SHP77 (cell line): Measurements from ENCODE around the gene SULF2.

Experiments used
- DNase-seq, 2 experiments: peaks; one replicate each; lab custom pipeline; 2025; lab: John Stamatoyannopoulos, UW

SULF2 gene

DNA sequence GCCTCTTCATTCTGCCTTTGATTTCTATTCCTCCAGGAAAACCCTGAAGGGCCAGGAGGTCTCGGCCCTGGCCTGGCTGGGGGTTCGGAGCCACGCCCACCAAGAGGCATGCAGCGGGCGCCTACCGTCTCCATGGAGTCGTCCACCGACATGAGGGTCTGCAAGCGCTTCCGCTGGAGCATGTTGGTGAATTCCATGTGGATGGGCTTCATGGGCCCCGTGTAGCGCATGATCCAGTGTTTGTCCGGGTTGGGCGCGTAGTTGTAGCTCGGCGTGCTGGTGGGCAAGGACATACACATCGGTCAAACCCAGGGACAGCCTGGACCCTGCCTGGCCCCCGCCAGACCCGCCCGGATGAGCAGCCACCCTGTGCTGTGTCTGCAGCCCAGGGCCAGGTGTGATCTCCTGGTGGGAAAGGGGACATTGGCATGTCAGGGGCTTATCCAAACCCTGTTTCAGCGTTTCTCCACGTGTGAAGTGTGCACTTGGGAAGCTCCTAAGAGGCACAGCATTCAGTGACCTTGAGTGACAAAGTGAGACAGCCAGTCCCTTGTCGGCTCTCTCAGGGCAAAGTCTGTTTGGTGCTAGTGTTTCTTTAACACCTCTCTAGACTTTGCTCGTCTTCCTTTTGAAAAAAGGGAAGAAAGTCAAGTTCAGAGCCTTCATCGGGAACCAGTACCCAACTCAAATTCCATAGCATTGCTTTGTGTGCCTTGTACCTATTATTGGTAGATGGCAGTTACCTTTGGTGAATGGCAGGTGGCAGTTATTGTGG, 100.8 kb downstream of the SULF2 start:
- DNase-seq = no peak

DNA sequence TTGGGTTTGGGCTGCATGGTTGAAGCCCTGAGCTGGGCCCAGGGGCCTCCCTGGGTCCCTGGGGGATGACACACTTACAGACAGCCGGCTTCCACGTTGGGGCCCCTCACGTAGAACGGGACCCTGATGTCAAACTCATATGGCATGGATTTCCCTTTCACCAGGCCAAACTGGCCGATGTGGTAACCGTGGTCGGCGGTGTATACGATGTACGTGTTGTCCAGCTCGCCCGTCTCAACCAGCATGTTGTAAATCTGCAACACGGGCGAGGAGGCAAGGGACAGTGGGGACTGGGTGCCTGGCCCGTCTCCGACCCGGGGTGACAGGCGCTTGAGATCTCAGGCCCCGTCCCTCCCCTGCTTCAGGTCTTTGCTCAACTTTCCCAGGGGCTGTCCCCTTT, 102.4 kb downstream of the SULF2 start:
- no peak for DNase-seq

DNA sequence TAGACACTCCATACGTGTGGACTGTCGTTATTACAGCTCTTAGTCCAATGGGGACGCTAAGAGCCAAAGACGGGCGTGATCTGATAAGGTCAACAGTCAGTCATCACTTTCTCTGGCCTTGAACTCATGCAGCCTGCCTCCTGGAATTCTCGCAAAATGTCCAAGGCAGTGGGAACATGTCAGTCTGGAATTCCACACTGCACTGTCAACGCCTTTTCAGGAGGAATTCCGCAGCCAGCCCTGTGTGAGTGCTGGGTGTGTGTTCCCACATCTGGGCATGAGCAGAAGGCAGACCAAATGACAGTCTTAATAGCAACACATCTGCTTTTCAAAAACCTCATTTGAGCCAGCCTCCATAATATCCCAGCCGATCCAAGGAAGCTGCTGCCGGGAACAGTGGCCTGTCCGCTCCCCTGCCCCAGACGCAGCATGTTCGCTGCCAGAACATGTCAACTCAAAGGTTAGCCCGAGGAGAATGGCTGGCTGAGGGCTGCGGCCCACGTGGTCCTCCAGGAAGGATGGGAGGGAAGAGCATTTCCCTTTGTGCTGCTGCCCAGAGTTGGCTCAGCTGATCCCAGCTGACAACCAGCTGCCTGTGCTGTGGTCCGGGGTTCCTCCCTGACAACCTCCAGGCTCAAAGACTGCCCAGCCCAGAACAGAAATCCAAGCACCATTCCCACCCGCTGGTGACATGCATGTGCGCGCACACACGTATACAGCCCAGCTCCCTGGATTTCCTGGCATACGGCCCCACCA, 103.1 kb downstream of the SULF2 start:
- no peak for DNase-seq

DNA sequence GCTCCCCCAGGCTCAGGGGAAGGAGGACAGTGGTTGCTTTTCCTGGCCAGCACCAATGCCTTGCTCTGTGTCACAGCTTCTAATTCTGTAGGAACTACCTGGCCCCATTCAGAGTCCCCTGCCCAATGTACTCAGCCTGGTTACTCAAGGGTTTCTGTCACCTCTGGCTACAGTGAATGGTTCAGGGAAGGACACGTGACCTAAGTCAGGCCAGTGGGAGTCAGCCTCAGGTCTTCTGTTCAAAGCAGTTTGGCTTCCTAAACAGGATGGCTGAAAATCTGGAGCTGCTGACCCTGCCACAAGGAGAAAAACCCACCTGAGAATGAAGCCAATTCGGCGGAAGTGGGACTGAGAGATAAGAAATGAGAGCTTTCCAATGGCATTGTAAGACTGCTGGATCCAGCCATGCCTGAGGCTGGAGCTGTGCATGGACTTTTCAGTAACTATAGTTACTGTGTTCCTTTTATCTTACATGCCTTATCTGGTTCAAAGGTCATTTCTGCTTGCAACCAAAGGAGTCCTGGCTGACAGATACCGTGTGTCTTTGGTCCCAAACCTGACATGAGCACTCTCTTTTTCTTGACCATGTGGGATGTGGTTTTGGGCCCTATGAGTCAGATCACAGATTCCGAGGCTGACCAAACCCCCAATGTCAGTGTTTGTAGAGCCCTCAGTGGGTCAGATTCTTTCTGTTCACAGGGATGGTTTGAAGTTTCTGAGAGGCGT, 104.3 kb downstream of the SULF2 start:
- DNase-seq = no peak

DNA sequence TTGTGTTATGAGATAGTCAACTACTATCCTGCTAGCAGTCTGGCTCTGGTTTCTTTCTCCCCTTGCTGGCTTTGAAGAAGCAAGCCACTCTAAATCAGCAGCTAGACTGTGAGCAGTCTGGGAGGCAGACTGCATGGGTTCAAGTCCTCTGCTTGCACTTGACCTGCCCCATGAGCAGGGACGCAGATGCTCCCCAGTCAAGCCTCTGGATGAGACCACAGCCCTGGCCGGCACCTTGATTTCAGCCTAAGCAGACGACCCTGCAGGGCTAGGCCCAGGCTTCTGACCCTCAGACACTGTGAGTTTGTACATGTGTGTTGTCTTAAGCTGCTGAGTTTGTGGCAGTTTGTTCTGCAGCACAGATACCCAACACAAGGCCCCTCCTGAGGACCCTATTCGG, 105.8 kb downstream of the SULF2 start:
- no peak for DNase-seq

DNA sequence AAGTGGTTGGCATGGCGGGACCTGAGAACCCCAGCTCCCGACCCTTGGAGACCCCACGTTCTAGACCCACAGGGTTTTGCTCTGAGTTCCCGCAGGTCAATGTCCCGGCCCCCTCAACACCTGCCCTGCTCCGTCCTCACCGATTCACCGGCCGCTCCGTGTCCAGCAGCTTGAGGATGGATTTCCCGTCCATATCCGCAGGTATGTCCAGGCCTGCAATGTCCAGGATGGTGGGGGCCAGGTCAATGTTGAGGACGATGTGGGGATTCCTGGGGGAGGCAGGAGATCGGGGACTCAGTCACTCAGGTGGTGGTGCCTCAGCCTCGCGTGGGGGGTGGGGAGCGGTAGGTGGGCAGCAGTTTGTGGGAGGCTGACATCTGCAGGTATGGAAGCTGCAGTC, 106.7 kb downstream of the SULF2 start:
- DNase-seq = no peak

DNA sequence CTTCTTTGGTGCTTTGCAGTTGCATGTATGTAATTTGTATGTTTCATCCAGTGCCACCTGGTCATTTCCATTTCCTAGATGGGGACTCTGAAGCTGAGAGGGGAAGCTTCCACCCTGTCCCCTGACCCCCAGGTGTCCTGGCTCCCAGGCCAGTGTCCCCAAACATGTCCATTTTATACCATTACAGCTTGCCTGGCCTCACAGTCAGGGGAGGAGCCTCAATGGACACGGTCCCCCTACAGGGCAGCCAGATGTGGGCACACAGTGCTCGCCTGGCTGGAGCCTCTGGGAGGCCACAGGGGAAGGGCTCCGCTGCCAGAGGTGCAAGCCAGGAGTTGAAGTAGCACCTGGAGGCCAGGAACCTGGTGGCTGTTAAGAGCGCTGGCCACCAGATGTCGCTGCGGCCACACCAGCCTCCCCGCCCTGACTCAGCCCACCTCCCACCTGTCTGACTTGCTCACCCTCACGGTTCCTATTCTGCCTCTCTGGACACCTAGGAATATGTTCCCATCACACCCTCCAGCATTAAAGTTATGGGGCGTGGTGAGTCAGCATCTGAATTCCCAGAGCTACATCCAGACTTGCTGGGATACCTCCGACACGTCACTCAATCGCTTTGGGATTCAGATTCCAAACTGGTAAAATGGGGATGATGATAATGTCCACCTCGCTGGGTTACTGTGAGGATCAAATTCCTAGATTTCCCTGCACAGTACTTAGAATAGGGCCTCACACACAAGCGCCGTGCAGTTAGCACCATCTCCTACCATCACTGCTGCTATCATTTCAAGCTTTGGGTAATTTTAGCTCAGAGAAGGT, 107.4 kb downstream of the SULF2 start:
- DNase-seq = peak; percentile 39 to 41

DNA sequence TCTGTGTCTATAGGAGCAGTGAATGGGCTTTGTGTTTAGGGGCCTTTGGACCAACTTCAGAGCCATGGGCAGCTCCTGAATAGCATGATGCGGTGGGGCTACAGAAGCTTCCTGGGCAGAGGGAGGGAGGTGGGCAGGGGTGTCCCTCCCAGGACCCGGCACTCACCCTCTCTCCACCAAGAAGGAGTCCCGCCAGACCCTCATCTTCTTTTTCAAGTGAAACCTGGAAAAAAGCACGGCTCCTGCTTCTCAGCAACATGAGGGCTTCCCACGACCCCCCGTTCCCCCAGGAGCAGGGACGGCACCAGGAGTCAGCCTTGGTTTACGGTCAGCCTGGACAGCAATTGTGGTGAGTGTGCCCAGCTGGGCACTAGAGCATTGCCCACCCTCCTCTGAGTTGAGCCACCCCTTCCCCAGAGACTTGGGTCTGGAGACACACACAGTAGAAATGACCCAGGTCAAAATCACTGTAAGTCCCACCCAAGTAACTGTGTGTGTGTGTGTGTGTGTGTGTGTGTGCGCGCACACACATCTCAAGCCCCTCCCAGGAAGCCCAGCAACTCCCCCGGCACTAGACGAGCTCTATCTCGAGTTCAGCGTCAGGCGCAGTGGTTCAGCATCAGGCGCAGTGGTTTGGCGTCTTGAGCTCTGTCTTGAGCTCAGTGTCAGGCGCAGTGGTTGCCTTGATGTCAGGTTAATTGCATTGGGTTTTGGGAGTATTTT, 108.2 kb downstream of the SULF2 start:
- no peak for DNase-seq

DNA sequence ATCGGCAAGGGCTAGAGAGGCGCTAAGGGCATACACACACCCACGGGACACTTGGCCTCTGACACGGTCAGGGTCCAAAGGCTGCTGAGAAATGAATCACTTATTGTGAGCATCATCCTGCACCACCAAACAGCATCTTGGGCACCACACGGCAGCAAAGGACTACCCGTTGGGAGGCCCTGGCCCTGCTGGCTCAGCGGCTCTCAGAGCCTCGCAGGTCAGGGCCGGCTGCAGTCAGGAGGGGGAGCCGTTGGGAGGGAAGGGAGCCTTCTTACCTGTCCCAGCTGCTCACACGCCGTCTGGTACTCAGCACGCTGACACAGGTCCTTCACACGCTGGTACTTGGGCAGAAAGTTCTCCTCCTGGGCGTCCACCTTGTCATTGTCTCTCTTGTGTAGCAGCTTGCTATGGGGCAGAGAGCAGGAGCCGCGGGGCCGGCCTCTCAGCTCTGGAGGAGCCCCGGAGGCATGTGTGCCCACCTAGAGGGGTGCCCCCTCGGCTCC, 109.0 kb downstream of the SULF2 start:
- no peak for DNase-seq

DNA sequence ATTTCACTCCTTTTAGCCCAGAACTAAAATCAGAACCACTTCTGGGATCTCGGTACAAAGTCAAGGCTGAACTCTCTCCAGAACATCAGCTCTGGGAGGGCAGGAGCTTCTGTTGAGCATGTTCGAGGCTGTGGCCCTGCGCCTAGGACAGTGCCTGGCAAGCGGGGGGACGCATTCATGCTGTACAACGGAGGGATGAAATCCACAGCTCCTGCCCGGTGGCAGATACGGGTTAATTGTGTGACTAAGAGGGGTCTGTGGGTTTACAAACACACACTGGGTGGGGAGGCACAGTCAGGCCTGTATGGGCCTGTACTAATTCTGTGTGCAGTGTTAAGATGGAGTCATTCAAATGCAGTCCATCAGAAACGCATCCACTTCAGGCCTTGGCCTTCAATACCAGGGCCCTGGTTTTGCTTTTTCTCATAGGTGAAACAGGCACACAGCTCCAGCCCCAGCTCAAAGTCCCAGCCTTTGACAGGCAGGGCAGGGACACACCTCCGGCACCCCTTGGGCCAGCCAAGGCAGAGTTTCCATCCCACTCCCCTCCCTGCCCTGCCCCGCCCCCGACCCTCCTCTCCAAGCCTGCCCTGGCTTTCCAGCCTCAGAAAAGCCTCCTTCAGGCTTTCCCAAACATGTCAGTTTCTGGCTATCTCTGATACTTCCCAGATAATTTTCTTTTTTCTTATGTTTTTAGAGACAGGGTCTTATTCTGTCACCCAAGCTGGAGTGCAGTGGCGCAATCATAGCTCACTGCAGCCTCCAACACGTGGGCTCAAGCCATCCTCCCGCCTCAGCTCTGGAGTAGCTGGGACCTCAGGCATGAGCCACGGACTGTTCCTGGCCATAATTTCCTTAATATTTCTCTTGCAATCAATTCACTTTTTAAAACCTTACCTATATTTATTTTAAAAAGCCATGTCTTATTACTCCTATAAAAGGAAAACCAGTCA, 109.8 kb downstream of the SULF2 start:
- no peak for DNase-seq

DNA sequence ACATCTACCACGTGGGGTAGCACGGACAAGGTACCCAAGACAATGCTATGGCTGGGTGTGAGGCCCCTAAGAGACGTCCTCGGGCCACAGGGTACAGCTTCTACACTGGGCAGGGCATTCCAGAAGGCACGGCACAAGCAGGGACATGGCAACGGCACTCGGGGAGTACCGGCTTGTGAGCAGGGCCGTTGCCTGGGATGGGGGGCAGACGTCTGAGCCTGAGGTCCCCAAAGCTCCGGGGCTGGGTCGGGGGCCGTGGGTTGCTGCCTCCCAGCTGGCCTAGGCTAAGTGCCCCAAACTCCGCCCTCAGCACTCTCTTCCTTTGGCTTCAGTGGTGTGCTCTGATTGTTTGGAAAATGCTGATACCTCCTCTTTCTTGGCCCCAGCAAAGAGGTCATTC, 110.6 kb downstream of the SULF2 start:
- DNase-seq = no peak

DNA sequence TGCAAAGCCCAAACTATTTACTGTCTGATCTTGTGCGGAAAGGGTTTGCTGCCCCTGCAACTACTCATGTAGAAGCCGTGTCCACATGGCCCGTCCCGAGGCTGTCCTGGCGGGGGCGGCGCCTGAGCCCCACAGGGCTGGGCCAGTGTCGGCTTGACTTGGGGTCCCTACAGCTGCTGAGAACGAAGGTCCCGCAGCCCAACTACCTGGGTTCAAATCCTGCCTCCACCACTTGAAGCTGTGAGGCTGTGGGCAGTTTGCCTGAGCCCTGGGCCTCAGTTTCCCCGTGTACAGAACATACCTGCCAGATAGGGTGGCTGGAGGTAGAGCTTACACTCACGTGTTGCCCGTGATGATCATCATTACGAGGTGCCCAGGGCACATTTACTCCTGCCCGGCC, 111.1 kb downstream of the SULF2 start:
- DNase-seq = no peak

DNA sequence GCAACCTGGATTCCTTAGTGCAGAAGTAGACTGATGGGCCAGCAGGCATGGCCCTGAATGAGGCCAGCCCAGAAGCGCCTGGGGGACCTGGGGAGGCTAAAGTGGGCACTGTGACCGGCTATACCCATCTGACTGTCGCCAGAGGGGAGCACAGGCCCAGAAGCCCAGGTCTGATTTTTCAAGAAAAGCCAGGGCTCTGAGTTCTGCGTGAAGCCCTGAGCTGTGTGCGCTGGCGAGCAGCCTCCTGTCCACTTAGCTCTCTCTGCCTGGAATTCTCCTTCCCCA, 111.7 kb downstream of the SULF2 start:
- no peak for DNase-seq

DNA sequence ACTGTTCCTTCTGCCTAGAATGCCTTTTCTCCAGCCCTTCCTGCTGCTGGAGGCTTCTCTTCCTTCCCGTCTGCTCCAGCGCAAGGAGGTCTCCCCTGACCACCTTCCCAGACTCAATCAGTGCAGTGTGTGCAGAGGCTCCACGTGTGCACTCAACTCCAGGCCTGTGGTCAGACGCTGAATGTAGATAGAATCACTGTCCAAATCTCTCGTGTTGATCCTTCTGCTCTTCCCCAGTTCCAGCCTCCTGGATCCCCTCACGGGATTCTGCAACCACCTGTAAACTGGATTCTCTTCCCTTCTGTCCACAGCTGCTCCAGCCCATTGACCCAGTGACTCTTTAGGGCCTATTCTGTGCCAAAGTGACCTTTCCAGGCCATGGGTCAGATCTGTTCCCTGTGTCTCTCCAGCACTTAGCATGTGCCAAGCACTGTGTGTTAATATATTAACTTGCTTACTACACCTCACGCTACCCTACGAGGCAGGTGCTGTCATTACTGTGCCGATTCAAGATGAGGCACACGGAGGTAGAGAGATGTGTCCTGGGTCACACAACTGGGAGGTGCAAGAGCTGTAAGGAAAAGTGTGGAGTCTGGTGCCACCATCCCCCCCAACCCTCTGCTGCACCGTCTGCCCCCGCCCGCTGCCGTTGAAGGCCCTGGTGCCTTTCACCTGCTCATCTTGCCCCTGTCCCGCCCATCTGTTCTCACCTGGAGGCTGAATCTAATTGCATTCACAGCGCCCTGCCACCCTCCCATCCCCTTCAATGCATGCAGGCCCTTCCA, 112.2 kb downstream of the SULF2 start:
- DNase-seq = no peak

DNA sequence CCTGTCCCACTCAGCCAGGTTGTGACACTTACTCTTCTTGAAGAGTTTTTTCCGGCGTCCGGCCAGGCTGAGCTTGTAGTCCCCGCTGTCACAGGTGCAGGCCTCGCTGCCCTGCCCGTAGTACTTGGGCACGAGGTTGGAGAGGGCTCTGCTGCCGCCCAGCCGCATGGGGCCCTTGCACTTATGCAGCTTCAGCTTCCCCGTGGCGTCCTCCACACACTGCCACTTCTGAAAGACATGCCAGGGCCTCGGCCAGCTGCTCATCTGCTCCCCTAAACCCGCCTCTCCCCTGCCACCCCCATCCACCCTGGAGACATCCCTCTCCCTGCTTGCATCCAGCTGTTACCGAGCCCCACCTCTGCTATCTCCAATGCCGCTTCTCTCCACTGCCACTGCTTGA, 113.1 kb downstream of the SULF2 start:
- DNase-seq = no peak

DNA sequence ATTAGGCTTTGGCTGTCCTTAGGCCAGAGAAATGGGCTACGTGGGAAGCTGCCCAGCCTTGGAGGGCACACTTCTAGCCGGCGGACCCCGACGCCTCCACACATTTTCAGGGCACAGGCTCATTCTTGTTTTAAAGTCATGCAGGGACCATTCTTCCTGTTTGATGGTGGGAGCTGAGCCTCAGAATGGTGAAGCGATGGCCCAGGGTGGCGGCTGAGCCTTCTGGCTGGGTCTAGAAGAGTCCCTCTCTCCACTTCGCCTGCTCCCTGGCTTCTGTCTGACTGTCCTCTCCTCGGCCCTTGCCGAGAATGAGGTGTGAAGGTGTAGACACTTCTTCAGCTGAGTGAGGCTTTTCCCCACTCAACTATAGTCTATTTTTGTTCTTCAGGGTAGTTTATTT, 114.4 kb downstream of the SULF2 start:
- DNase-seq = no peak

DNA sequence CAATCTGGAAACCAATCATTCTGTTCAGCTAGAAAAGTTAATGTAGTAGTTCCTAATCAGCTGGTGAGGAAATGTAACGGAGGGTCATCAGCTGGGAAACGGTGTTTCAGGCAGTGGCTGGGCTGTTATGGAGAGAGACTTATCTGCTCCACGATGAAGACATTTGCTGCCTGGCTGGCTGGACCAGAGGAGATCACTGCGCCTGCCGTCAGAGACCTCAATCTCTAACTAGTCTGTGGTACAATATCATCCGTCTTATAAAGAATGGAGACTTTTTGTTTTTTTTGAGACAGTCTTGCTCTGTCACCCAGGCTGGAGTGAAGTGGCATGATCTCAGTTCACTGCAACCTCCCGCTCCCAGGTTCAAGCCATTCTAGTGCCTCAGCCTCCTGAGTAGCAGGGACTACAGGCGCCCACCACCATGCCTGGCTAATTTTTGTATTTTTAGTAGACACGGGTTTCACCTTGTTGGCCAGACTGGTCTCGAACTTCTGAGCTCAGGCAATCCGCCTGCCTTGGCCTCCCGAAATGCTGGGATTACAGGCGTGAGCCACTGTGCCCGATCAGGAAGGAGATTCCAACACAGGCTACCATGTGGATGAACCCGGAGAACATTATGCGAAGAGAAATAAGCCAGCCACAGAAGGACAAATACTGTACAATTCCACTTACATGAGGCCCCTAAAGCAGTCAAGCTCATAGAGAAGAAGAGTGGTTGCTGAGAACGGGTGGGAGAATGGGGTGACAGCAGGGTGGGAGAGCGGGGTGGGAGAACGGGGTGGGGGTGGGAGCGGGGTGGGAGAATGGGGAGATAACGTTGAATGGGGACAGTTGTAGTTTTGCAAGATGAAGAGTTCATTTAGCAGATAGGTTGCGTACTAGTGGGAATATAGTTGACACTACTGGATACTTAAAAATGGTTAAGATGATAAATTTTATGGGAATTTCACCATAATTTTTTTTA, 115.1 kb downstream of the SULF2 start:
- no peak for DNase-seq

DNA sequence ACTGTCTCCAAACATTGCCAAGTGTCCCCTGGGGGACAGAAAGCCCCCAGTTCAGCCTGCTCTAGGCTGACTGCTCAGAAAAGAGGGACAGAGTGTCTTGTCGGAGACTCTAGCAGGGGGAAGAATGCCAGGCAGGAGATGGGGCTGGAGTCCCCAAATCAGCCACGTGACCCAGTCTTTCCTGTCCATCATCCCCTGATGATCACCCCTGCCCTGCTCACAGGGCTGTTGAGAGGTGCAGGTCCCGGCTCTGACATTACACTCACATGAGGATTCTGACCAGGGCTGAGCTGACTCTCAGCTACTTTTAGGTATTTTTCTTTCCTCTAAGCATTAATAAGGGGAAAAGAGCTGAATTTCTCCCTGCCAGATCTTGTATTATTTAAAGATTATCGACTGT, 115.8 kb downstream of the SULF2 start:
- DNase-seq = no peak

DNA sequence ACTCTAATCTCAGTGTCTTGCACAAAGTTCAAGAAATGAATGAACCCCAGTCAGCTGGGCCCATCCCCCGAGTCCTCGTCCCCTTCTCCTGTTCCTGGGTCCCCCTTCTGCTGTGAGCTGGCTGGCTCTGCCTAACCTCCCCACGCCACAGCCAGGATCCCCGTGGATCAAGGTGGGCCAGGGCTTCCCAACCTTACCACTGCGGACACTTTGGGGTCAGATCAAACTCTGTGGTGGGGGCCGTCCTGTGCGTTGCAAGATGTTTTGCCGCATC, 116.2 kb downstream of the SULF2 start:
- DNase-seq = no peak
